Fibroblast of skin of scalp (primary cell): ENCODE measurements around the gene ADSS1.

Source experiments
- DNase-seq: peaks from one replicate; pipeline ENCODE4 v3.0.0-alpha.2; 2013

Gene ADSS1

DNA sequence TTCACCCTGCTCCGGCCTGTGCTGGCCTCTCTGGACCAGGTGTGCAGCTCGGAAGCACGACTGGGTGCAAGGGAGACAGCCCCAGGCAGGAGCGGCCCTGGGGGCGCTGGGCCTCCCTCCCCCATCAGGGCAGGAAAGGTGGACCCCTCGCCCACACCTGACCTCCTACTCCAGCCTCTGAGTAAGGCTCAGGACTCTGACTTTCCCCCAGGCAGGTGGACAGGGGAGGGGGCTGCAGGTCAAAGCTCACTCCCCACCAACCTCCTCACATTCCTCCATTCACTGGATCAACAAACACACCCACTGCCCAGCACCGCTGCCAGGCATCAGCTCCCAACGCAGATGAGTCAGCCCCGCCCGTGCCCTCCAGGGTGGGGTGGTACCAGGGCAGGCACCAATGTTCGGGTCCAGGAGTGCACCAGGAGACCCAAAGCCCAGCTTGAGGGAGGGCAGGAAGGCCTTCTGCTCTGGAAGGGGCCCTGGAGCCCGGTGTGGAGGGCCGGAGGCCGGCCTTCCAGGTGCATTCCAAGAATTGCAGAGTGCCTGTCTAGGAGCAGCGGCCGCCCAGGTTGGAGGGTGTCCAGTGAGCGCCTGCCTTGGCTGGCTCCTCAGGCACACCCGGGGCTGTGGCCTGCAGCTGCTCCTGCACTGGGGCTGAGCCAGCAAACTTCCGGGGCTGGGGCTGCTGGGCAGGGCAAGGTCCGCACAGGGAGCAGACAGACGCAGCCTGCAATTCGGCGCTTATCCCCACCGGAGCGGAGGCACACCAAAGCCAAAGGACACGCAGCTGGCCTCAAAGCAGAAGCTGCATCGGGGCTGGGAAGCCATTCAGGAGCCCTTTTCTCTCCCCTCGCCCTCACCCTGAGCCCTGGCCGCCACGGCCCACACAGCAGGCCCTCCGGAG, 36.2 kb upstream of the ADSS1 start:
- no peak for DNase-seq

- no peak for DNase-seq
These were observed 35.4 kb upstream of the ADSS1 start for GRCh38 chr14:104688505-104689108.

- DNase-seq, result peak; percentile 68
These were observed 34.7 kb upstream of the ADSS1 start, which contains the start of gene INF2 for GRCh38 chr14:104689109-104689880. TSS of gene INF2 (plus strand) at chr14:104689618. CDS start at chr14:104701366, 11,748 bp downstream.

- DNase-seq, result no peak
These were observed 33.9 kb upstream of the ADSS1 start for GRCh38 chr14:104689881-104690711.

GRCh38 chr14:104690861-104691455, 33.1 kb upstream of the ADSS1 start:
- DNase-seq, result no peak

- no peak for DNase-seq
These were observed 32.3 kb upstream of the ADSS1 start for GRCh38 chr14:104691546-104692260.

DNA sequence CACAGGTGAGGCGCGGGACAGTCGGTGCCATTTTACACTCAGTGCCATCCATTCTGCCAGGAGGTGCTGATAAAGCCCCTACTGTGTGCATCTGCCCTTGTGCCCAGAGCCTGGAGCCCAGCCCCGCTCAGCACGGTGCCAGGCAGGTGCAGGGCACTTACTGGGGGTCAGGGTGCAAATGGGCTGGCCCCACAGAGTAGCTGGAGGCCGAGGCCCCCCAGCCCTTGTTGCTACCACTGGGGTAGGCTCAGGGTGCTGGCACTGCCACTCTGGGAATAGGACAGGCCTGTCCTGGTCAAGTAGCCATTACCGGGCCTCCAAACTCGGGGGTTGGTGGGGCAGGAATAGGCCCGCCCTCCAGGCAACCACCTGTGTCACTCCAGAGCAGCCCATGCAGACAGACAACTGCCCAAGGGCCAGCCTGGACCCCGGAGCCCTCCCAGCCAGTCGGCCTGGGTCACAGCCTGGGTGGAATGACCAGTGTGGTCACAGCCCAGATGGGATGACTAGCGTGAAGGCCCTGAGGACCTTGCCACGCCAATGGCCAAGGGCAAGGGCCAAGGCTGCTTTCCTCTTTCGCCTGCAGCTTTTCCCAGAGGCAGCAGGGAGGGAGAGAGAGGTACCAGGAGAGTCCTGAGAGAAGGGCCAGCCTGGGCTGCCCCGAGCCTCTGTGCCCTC, 31.6 kb upstream of the ADSS1 start:
- DNase-seq, result no peak

- DNase-seq, result no peak
These were observed 31.1 kb upstream of the ADSS1 start for GRCh38 chr14:104692939-104693315.

DNA sequence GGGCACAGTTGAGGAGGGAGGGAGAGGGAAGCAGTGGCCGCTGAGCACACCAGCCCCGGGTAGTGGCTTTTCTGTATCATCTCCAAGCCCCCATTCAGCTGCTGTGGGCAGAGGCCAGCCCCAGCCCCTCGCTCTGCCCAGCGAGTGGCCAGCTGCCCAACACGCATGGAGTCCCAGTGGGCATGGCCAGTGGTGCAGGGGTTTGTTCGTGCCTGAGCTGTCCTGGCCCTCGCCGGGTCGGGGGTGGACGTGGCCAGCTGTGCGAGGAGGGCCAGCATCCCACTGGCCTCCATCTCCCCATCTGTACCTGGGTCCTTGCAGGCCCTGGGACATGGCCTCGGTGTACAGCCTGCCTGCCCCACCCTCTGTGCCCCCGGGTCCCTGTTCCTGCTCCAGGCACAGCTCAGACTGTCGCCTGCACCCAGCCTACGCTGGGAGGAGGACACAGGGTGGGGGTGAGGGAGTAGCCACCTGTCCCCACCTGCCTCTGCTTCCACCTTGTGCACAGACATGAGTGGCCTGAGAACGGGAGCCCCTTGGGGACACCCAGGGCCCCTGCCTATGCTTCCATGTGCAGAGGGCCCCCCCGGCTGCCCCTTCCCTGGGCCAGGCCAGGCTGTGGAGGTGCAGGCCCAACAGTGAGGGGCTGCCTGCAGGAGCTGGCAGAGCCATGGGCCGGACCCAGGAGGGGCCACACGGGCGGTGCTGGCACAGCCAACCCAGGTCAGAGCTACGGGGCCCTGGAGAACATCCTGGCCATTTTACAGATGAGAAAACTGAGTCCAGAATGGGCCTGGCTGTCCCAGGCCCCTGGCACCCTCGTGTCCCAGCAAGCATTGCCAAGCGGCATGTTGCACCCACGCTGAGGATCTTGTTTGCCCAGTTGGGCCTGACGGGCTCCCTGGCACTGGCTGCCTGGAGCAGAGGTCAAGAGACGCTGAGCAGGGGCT, 30.3 kb upstream of the ADSS1 start:
- DNase-seq, result no peak

GRCh38 chr14:104694475-104694950, 29.5 kb upstream of the ADSS1 start:
- DNase-seq, result no peak

- no peak for DNase-seq
These were observed 28.9 kb upstream of the ADSS1 start for GRCh38 chr14:104694991-104695659.

DNA sequence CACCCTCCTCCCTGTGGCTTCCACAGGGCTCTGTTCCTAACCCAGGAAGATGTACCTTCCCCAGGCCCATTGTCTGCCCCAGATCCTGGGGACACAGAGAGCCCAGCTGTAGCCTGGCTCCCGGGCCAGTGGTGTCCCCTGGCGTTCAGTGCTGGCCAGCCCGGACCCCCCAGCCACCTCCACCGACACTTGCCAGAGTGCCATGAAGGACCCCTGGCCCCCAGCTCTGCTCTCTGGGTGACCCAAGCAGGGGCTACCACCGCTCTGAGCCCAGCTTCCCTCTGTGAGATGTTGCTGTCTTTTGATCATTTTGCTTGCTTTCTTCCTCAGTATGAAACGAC, 28.4 kb upstream of the ADSS1 start:
- DNase-seq, result no peak

DNA sequence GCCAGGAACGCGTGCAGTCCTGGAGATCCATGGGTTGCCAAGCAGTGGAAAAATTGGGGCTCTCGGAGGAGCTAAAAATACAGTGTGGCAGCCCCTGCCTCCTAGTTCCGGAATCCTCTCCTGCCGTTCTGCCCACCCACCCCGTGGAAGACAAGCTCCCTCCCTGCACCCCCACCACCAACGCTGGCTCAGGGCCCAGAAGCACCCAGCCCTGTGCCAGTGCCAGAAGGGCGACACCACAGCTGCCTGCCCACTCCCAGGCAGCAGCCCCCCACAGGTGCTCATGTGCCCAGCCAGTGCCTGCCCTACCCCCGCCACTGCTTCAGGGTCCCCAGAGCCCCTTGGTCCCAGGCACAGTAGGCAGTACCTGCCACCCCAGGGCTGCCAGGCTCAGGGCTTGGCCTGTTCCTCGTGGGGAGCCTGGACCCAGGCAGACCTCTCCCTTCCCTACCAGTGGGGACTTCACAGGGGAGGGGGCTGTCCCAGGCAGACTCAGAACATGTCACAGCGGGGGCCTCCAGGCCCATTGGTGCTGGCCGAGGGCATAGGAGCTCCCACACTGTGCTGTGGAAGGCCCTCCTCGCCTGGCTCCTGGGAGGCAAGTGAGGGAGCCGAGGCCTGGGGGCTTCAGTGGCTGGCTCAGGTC, 27.2 kb upstream of the ADSS1 start:
- DNase-seq, result no peak

DNA sequence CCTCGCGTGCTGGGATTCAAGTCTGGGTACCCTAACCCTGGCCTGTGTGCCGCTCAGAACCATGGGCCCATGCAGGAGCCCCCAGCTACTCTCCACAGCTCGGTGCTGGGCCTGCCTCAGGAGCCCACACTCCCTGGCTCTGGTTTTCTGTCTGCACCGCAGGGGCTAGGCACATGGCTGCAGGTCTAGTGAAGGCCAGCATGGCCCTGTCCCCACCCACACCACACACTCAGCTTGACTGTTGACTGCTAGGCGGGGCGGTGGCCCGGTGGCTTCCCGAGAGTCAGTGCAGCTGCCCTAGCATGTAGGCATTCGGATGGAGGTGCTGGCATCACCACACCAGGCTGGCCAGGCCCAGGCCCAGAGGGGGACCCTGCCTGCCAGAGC, 26.7 kb upstream of the ADSS1 start:
- DNase-seq, result no peak

DNA sequence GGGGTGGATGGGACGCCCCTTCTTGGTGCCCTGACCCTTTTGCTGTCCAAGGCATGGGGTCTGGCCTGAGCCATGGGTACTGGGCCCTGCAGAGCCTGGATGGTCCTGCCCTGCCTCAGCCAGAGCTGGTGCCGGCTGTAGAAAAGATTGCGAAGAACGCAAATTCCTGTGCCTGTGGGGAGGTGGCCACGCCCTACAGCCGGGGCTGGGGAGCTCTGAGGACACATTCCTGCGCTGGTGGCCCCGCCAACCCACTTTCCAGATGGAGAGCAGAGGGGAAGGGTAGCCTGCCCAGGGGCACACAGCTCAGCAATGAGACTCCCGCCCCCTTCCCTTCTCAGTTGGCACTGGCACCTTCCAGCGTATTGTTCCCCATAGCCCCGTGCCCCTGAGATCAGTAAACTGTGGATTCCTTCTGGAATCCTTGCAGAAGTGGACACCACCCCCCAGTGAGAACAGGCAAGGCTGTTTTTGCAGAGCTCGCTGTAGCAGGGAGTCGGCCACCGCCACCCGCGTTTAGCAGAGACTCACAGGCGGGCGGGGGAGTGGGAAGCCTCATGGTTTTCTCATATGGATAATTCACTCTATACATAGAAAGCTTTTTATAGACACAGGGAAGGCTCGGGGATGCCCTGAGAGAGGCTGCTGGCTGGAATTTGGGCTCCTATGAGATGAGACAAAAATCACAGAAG, 26.0 kb upstream of the ADSS1 start:
- peak; percentile 77 for DNase-seq

DNA sequence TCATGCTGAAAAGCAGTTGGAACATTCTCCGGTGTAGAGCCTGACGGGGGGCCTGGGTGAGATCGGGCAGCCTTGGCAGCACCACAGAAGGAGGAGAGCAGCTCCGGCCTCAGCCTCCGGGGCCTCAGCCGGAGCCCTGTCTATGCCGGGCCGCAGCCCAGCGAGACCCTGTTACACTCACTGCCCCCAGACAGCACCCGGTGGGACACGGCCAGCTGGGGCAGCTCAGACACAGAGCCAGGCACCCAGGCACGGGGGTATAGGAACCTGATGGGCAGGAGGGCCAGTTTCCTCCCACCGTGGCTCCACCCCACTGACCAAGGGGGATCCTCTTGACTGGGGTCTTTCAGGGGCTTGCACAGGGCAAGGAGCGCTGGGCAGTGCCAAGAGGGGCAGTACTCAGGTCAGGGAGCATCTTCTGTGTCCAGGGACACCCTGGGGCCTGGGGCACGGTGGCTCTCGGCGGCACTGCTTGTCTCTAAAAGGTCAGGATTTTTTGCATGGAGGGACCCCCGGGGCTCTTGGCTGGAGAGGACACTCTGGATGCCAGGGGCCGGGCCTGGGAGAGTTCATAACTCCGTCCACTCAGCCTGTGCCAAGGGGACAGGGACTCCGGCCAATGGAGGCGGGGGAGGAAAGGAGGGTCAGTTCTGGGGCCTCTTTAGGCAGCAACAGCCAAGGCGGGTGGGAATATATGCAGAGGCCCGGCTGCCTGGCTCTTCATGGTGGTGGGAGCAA, 25.2 kb upstream of the ADSS1 start:
- DNase-seq, result no peak

DNA sequence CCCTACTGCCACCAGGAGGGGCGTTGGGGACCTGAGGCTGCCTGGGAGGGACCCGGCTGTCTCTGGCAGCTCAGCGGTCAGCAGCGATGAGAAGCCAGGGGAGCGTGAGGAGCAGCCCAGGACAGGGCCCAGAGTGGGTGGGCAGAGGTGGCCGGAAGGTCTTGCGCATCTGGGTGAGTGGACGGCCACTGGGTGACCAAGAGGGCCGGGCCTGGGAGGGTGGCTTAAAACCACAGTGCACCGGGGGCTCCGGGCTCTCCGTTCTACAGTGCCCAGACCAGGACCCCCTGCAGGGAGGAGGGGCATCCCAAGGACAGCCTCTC, 24.6 kb upstream of the ADSS1 start:
- DNase-seq, result no peak
